Measurements from ENCODE around the gene CLIP2.
"Not testable (repeated sequence)": the region's sequence is repeated elsewhere in the genome, so short reads cannot be mapped to it uniquely, and the experiment has no call there.

CLIP2 gene

DNA sequence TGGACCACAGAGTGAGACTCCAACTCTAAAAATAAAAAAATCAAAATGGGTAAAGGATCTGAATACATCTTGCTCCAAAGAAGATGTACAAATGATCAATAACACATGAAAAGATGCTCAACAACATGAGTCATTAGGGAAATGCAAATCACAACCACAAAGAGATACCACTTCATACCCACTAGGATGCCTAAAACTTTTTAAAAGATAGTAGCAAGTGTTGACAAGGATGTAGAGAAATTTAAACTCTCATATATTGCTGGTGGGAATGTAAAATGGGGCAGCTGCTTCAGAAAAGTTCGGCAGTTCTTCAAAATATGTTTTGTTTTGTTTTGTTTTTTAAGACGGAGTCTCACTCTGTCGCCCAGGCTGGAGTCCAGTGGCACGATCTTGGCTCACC is 118.8 kb downstream of the CLIP2 start:
- DNase-seq, result no peak

DNA sequence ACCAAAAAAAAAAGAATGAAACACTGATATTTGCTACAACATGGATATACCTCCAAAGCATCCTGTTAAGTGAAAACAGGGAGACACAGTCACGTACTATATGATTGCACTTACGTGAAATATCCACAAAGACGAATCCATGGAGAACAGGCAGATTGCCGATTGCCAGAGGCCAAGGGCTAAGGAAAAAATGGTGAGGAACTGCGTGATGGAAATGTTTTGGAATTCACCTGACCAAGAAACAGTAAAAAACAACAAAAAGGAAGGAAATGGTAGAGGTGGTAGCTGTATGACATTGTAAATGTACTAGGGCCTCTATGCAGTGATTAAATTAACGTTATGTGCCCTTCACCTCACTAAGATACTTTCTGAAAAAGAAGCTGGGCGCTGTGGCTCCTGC is 120.4 kb downstream of the CLIP2 start:
- no peak for DNase-seq

DNA sequence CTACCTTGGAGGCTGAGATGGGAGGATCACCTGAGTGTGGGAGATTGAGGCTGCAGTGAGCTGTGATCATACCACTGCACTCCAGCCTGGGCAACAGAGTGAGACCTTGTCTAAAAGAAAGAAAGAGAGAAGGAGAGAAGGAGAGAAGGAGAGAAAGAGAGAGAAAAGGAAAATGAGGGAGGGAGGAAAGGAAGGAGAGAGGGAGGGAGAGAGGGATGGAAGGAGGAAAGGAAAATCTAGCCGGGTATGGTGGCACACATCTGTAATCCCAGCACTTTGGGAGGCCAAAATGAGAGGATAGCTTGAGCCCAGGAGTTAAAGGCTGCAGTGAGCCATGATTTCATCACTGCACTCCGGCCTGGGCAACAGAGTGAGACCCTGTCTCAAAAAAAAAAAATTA is 121.6 kb downstream of the CLIP2 start:
- no peak for DNase-seq

DNA sequence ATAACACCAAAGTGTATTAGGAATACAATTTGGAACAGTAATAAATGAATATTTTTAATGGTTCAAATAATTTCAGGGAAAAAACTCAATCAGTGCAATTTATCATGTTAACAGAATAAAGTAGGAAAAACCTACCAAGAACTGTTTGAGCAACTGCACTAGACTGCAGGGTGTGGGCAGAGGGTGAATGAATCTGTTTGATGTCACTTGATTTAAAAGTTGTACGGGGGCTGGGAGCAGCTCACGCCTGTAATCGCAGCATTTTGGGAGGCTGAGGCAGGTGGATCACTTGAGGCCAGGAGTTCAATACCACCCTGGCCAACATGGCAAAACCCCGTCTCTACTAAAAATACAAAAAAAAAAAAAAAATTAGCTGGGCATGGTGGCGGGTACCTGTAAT is 122.4 kb downstream of the CLIP2 start:
- not testable (repeated sequence) for DNase-seq

DNA sequence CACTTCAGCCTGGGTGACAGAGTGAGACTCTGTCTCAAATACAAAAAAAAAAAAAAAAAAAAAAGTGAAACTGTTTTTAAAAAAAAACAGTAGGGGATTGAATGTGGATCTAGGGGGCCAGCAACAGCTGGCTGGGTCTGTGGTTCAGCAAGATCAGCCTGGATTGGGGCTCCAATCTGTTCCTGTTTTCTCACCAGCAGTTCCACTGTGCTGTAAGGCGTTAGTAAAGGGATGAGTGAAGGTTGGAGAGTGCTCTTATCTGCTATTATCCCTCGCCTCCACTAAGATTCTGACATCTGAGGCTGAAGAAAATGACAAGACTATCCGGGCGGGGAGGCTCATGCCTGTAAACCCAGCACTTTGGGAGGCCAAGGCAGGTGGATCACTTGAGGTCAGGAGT is 122.8 kb downstream of the CLIP2 start:
- DNase-seq, result no peak

DNA sequence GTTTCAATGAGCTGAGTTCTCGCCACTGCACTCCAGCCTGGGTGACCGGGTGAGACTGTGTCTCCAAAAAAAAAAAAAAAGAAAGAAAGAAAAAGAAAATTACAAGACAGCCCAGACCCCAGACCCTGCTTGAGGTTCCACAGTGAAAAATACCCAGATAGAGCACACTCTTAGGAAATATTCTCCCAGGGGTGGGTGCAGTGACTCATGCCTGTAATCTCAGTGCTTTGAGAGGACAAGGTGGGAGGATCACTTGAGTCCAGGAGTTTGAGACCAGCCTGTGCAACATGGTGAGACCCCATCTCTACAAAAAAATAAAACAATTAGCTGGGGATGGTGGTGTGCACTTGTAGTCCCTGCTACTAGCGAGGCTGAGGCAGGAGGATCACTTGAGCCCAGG is 123.4 kb downstream of the CLIP2 start:
- no peak for DNase-seq

DNA sequence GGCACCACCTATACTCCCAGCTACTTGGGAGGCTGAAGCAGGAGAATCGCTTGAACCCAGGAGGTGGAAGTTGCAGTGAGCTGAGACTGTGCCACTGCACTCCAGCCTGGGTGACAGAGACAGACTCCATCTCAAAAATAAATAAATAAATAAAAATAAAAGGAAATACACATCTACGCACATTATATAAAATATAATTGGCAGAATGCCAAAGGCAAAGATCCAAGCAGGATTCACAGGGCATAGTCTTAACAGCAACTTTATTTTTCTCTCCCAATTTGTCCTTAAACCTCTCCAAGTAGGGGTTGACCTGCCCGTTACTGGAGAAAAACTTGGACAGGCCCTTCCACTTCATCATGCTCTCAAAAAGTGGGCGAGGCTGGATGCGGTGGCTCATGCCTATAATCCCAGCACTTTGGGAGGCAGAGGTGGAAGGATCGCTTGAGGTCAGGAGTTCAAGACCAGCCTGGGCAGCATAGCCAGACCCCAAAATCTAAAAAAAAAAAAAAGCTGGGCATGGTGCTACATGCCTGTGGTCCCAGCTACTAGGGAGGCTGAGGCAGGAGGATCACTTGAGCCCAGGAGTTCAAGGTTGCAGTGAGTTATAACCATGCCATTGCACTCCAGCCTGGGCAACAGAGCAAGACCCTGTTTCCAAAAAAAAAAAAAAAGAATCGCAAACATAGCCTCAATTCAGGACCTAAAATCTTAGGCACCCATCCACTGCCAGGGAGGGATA is 125.6 kb downstream of the CLIP2 start:
- DNase-seq, result not testable (repeated sequence)

DNA sequence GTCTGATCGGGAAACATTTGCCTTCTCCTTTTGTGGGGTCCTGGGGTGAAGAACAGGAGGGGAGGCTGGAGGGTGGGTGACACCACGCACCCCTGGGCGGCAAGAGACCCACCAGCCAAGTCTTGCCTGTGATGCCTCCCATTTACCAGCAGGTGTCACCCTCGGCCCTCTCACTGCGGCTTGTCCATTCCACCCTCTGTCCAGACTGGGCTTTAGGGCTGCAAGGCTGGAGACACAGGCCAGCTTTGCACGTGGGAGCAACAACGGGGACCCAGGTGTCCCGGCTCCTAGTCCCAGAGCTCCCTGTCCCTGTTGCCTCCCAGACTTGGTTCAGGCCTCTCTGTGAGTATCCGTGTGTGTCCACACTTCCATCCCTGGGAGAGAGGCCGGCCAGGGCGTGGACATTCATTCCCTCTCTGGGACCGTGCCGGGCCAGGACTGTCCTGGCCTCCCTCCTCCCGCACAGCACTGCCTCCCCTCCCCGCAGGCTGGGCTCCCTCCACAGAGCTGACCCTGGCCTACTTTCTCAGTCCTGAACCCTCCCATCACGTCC is 128.3 kb downstream of the CLIP2 start:
- peak; percentile 29 for DNase-seq

DNA sequence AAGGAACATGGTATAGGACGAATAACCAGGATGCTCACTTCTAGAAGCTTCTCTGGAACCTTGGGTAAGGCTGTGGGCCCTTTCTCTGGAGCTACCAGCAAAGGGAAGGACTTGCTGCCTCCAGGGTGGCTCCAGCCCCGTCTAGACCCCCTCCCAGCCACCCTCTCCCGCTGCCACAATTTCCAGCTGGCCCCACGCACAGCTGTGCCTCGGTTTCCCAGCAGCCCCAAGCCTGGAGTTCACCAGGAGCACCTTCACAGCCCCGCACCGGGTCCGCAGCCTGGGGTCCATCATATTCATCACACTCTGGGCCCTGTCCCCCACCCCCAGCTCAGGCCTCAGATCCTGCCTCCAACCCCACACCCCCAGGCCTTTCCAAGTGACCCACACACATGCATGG is 128.9 kb downstream of the CLIP2 start:
- DNase-seq, result no peak

DNA sequence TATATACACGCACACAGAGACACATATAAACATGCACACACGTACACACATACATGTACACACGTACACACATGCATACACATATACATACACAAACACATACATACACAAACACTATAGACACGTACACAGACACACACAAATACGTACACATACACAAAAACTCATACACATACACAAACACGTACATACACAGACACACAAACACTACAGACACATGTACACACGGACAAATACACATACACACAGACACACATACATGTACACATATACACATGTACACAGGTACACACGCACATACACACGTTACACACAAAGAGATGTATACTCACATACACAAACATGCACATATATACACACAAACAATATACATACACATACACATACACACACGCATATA is 129.3 kb downstream of the CLIP2 start:
- DNase-seq, result no peak

DNA sequence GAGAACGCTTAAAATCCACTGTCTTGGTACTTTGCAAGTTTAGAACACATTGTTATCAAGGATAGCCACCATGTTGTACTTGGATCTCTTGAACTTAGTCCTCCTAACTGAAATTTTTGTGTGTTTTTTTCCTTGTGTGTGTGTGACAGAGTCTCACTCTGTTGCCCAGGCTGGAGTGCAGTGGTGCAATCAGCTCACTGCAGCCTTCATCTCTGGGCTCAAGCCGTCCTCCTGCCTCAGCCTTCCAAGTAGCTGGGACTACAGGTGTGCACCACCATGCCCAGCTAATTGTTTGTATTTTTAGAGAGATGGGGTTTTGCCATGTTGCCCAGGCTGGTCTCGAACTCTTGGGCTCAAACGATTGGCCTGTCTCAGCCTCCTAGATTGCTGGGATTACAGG is 130.0 kb downstream of the CLIP2 start:
- DNase-seq, result not testable (repeated sequence)

DNA sequence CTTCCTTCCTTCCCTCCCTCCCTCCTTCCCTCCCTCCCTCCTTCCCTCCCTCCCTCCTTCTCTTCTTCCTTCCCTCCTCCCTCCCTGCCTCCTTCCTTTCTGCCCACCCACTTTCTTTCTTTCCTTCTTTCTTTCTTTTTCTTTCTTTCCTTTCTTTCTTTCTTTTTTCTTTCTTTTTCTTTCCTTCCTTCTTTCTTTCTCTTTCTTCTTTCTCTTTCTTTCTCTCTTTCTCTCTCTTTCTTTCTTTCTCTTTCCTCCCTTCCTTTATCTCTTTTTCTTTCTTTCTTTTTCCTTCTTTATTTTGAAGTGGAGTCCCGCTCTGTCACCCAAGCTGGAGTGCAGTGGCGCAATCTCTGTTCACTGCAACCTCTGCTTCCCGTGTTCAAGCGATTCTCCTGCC is 130.8 kb downstream of the CLIP2 start:
- DNase-seq, result no peak

DNA sequence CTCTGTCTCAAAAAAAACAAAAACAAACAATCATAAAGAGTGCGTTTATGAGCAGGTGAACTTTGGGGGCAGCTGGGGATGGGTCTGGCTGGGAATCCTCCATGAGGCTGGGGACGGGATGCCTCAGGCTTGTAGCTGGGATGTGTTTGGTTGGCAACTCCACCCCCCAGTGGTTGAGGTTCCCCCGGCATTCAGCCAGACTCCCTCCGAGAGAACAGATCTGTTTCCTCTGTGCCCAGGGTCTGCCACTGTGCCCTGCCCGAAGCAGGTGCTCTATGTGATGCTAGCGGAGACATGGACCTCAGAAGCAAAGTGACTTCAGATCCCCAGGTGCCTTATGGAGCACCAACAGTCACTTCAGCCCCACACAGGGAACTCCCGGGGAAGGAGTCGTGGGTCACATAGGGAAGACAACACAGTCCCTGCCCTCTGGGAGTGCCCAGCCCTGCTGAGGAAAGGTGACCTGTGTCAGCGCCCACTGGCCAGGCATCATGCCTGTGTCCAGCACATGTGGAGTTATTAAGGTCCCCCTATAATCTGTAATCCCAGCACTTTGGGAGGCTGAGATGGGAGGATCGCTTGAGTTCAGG is 135.2 kb downstream of the CLIP2 start:
- DNase-seq, result no peak

DNA sequence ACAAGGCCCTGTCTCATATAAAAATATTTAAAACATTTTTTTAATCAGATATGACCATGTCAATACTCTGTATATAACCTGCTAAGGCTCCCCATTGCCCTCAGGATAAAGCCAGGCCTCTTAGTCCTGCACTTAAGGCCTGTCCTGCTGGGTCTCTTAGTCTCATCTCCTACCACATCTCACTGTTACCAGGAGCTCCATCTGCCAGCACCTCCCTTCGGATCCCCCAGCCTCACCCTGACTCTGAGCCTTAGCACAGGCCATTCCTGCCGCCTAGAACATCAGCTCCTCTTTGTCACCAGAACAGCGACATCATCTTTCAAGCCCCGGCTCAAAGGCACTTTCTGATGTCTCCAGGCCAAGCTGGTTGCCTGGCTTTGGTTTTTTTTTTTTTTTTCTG is 138.8 kb downstream of the CLIP2 start:
- no peak for DNase-seq

DNA sequence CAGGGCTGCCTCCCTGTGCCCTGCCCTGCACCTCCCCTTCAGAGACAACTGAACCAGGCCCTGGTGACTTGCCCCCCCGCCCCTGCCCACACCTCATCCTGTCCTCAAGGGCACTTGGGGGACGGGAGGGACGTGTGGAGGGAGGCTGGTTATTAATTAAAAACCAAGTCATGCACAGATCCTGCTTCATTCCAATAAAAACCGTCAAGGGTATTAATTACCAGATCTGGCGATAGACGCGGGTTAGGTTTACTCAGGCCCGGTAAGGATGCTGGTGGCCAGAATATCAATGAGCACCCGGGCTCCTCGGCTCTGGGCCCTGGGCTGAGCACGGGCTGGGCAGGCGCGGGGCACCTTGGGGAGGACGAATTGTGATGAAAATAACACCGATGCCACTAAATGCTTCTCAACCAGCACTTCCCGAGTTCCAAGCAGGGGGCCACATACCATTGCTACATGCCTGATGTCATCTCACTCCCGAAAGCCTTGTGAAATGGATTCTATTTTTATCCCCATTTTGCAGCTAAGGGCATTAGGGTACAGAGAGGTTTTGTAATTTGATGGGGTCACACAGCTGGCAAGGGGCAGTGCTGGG is 140.0 kb downstream of the CLIP2 start:
- no peak for DNase-seq

DNA sequence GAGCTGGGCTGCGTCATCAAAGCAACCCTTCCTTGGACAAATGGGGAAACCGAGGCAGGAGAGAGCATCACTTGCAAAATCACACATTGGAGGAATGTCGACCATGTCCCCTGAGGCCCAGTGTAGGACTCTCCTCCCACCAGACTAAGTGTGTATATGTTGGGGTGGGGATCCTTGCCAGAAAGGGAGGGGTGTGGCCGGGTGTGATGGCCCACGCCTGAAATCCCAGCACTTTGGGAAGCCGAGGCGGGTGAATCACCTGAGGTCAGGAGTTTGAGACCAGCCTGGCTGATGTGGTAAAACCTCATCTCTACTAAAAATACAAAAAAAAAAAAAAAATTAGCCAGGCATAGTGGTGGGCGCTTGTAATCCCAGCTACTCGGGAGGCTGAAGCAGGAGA is 141.2 kb downstream of the CLIP2 start:
- not testable (repeated sequence) for DNase-seq

DNA sequence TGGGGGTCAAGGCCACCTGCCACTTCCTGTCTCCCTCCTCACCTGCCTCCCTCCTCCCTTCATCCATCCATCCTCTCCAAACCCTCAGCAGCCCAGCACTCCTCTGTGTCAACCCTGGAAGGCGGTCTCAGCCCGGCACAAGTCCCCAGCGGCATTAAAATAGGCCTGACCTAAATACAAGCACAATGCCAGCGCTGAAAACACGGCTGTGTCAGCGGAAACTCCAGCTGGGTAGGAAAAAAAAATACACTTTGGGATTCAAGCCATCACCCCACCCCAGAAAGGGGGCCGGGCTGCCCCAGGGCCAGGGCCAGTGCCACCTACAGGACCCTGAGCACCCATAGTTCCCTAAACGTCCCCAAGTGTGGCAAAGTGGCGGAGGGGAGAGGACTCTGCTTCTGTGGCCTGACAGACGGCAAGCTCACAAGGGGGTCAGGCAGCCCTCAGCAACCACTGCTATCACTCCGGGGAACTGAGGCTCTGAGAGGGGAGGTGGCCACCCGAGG is 141.8 kb downstream of the CLIP2 start:
- no peak for DNase-seq

DNA sequence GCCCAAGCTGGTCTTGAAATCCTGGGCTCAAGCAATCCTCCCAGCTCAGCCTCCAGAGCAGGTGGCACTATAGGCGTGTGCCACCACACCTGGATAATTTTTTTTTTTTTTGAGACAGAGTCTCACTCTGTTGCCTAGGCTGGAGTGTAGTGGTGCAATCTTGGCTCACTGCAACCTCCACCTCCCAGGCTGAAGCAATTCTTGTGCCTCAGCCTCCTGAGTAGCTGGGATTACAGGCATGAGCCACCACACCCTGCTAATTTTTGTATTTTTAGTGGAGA is 148.0 kb downstream of the CLIP2 start:
- DNase-seq, result not testable (repeated sequence)

DNA sequence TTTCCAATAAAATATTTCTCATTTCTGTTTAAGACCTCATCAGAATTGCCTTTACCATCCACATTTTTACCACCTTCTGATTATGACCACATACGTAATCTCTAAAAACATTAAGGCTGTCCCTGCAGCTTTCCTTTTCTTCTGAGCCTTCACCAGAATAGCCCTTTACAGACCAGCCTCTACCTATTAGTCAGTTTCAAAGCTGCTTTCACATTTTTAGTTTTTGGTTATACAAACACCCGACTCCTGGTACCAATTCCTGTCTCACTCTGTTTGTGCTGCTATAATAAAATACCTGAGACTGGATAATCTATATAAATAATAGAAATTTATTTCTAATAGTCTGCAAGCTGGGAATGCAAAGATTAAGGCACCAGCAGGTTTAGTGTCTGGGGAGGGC is 149.1 kb downstream of the CLIP2 start:
- DNase-seq, result no peak

DNA sequence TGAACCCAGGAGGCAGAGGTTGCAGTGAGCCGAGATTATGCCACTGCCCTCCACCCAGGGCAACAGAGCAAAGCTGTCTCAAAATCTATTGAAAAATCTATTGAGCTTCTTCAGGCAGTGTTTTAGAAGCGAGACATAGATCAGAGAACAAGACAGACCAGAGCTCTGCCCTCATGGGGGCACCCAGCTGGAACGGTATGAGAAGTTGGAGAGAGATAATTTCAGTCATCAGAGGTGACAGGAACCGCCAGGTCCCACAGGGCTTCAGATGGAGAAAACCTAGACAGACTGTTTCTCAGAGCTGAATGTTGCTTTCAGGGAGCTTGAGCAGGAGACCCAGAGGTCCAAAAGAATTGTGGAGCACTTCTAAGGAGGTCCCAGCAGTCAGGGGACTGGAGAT is 150.3 kb downstream of the CLIP2 start:
- no peak for DNase-seq

DNA sequence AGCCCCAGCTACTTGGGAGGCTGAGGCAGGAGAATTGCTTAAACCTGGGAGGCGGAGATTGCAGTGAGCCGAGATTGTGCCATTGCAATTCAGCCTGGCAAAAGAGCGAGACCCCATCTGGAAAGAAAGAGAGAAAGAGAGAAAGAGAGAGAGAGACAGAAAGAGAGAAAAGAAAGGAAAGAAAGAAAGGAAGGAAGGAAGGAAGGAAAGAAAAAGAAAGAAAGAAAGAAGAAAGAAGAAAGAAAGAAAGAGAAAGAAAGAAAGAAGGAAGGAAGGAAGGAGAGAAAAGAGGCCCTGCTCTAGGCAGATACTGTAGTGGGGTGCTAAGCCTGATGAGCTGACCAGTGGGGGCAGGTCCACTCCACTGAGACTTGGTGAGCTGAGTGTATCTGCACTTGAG is 150.9 kb downstream of the CLIP2 start:
- not testable (repeated sequence) for DNase-seq

DNA sequence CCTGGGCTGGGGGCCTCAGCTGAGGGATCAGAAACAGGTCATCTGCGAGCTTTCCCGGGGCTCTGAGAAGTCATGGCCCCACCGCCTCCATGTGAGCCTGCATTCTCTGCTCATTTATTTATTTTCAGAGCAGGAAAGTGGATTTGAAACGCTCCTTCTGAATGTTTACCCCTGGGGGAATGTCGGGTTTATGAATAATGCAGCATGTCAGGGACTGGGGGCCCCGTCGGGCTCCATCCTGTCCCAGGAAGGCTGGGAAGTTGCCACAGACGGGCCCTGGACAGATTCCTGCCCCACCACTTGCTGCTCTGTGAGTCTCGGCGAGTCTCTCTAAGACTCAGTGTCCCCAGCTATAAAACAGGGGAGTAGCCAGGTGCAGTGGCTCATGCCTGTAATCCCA is 152.6 kb downstream of the CLIP2 start:
- DNase-seq, result no peak

DNA sequence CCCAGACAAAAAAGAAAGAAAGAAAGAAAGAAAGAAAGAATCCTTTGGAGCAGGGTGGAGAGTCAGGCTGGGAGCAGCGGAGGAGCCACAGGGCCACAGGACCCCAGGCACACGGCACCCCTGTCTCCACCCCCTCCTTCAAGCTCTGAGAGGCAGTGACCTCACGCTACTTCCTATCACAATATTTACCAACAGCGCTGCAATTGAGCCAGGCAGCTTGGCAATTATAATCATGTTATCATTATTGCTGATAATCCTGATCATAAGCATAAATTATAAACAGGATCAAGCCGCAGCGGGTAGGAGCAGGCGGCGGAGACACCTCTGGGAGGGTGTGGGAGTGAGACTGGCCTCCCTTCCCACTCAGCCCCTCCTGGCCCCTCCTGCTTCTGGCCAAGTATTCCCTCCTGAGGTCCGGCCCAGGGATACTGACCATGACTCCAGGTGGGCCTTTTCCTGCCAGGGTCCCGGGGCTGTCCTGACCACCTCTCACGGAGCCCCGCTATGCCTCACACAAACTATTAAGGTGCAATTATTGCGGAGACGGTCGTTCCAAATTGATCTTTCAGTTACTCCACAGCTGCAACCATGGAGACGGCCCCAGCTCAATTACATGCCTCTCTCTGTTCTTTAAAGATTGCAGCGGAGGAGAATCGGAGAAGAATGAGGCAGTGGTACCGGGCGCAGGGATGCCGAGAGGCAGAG is 154.5 kb downstream of the CLIP2 start:
- DNase-seq, result no peak

DNA sequence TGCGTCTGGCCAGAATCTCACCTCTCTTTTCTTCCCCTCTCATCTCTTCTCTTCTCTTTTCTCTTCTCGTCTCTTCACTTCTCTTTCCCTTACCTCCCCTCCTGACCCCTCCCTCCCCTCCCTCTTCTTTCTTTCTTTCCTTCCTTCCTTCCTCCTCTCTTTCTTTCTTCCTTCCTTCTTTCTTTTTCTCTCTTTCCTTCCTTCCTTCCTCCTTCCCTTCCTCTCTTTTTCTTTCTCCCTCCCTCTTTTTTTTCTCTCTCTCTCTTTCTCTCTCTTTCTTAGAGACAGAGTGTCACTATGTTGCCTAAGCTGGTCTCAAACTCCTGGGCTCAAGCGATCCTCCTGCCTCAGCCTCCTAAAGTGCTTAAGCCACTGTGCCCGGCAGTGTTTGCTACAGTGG is 159.9 kb downstream of the CLIP2 start:
- no peak for DNase-seq
